HCT116 (cell line): ENCODE measurements around the gene LIN54. TPM values are rescaled to one million over a fixed set of nuclear protein-coding genes. Genes with fewer than 3 reads are reported as not detected.

ENCODE experiments used
- ATAC-seq: fragments of 200-7000 bp; cut with Tn5 transposase; 2 replicates; pipeline ENCODE4 v1.9.1; 2020; ENCODE audit warnings: mild to moderate bottlenecking, moderate library complexity
- BruUV-seq: library from RNA; stranded (reverse); fragments of 400-500 nt; replicated peaks from 2 replicates; lab custom pipeline; 2021; lab: Mats Ljungman, UMichigan
- CTCF ChIA-PET: fragments of 300-600 bp; sonication (Branson Sonifier 250); formaldehyde crosslinking; loops from one replicate; lab custom pipeline; 2021; ENCODE audit warnings: antibody characterized with exemption; lab: Charles Lee
- POLR2A ChIA-PET: fragments of 300-600, 350-600 bp; sonication (Branson Sonifier 250); formaldehyde crosslinking; loops from one replicate; lab custom pipeline; 2021; ENCODE audit warnings: antibody characterized with exemption; lab: Charles Lee
- RAD21 ChIA-PET, 2 experiments: fragments of 300-600 bp; sonication (Branson Sonifier 250); formaldehyde crosslinking; loops; one replicate each; lab custom pipeline; 2023; ENCODE audit warnings: low total read pairs in 2 of 2; ENCODE audit not compliant: uncharacterized antibody in 2 of 2, unreplicated experiment in 2 of 2, low non-redundant PET in 1 of 2; lab: Charles Lee
- DNase-seq: peaks from one replicate; pipeline ENCODE4 v3.0.0-alpha.2; 2010; ENCODE audit warnings: low read depth, low spot score
- H2AFZ ChIP-seq: fragments of 200-600 bp; shearing (Covaris generic), sonication (generic); 2 replicates; pipeline ENCODE4 v1.6.1; 2017; ENCODE audit warnings: low read depth, mixed run types, mixed read lengths, antibody characterized with exemption, low read length; ENCODE audit not compliant: poor library complexity, severe bottlenecking
- H3K27ac ChIP-seq: 2 replicates; pipeline ENCODE4 v1.5.1; 2012; ENCODE audit warnings: low read depth, low read length
- H3K27me3 ChIP-seq: fragments of 200-600 bp; sonication (generic); 2 replicates; pipeline ENCODE4 v1.6.1; 2016; ENCODE audit warnings: mixed run types, low read length, mixed read lengths; ENCODE audit not compliant: insufficient read depth
- H3K36me3 ChIP-seq, 2 experiments: fragments of 200-500 bp in 1 of 2; fragments of 200-600 bp in 1 of 2; sonication (Bioruptor generic) in 1 of 2; sonication (generic) in 1 of 2; 2 replicates each; pipeline versions ENCODE4 v1.5.1 to v1.6.1; 2014 to 2016; ENCODE audit warnings: low read length in 2 of 2, inconsistent platforms in 1 of 2, mixed read lengths in 1 of 2, mixed run types in 1 of 2; ENCODE audit not compliant: insufficient read depth in 2 of 2, control insufficient read depth in 1 of 2
- H3K4me1 ChIP-seq, 2 experiments: fragments of 200-600 bp in 1 of 2; sonication (generic) in 1 of 2; 2 replicates each; pipeline versions ENCODE4 v1.5.1 to v1.6.1; 2012 to 2017; ENCODE audit warnings: low read length in 2 of 2, inconsistent platforms in 1 of 2, mild to moderate bottlenecking in 1 of 2, mixed read lengths in 1 of 2, mixed run types in 1 of 2, moderate library complexity in 1 of 2; ENCODE audit not compliant: insufficient read depth in 2 of 2, control insufficient read depth in 1 of 2
- H3K4me2 ChIP-seq: fragments of 200-600 bp; sonication (generic); 2 replicates; pipeline ENCODE4 v1.6.1; 2017; ENCODE audit warnings: mixed run types, low read length, mixed read lengths
- H3K4me3 ChIP-seq, 2 experiments: fragments of 200-600 bp in 1 of 2; sonication (generic) in 1 of 2; replicated peaks in 1 of 2; 2 replicates each; pipeline ENCODE4 v1.5.1; 2011 to 2016; ENCODE audit warnings: low read length in 2 of 2, control low read depth in 1 of 2, low read depth in 1 of 2, mild to moderate bottlenecking in 1 of 2, mixed read lengths in 1 of 2, mixed run types in 1 of 2
- H3K79me2 ChIP-seq: fragments of 200-600 bp; sonication (generic); 2 replicates; pipeline ENCODE4 v1.6.1; 2017; ENCODE audit warnings: mild to moderate bottlenecking, mixed run types, low read length, moderate library complexity, mixed read lengths; ENCODE audit not compliant: insufficient read depth
- H3K9ac ChIP-seq: fragments of 200-600 bp; sonication (generic); 2 replicates; pipeline ENCODE4 v1.6.1; 2016; ENCODE audit warnings: low read length, mixed read lengths
- H3K9me2 ChIP-seq: fragments of 200-600 bp; sonication (generic), shearing (Covaris generic); 2 replicates; pipeline ENCODE4 v1.6.1; 2017; ENCODE audit warnings: mixed run types, mild to moderate bottlenecking, moderate library complexity; ENCODE audit not compliant: insufficient read depth
- H3K9me3 ChIP-seq, 2 experiments: fragments of 200-500 bp in 1 of 2; fragments of 200-600 bp in 1 of 2; sonication (Bioruptor generic) in 1 of 2; sonication (generic) in 1 of 2; 2 replicates each; pipeline ENCODE4 v1.6.1; 2014 to 2017; ENCODE audit warnings: low read length in 2 of 2, mixed read lengths in 2 of 2, inconsistent platforms in 1 of 2, low read depth in 1 of 2, mild to moderate bottlenecking in 1 of 2, mixed run types in 1 of 2, moderate library complexity in 1 of 2; ENCODE audit not compliant: control insufficient read depth in 1 of 2, insufficient read depth in 1 of 2
- H4K20me1 ChIP-seq: fragments of 200-600 bp; sonication (generic), shearing (Covaris generic); 2 replicates; pipeline ENCODE4 v1.6.1; 2017; ENCODE audit warnings: mixed run types, mild to moderate bottlenecking, moderate library complexity; ENCODE audit not compliant: insufficient read depth
- CEBPB ChIP-seq: IDR thresholded peaks from 2 replicates; pipeline ENCODE4 v1.6.1; 2012; ENCODE audit warnings: low read depth
- EZH2 ChIP-seq: fragments of 200-600 bp; sonication (generic); IDR thresholded peaks from 2 replicates; pipeline ENCODE4 v1.6.1; 2017; ENCODE audit warnings: antibody characterized with exemption, mixed run types
- POLR2A ChIP-seq: IDR thresholded peaks from 2 replicates; pipeline ENCODE4 v1.7.0; 2011; ENCODE audit warnings: borderline replicate concordance; ENCODE audit not compliant: insufficient read depth, insufficient read length; ENCODE audit errors: extremely low read depth
- POLR2AphosphoS5 ChIP-seq: IDR thresholded peaks from 2 replicates; pipeline ENCODE4 v1.6.1; 2011; ENCODE audit warnings: mild to moderate bottlenecking, low read depth, low read length, moderate library complexity
- YY1 ChIP-seq: IDR thresholded peaks from 2 replicates; pipeline ENCODE4 v1.6.1; 2011; ENCODE audit warnings: low read length, low read depth, moderate library complexity, mild to moderate bottlenecking; ENCODE audit not compliant: insufficient replicate concordance; ENCODE audit errors: extremely low read depth
- intact Hi-C: fragments of 100-400 bp; cut with micrococcal nuclease; formaldehyde crosslinking; loops from 2 replicates; pipeline ENCODE4 v1.10.0; 2022
- total RNA-seq: library from RNA; stranded (reverse); gene quantifications from one replicate; pipeline ENCODE4 v1.2.1, GENCODE V29; 2021; ENCODE audit not compliant: unreplicated experiment
- TF ChIP-seq, protein P1 (sequence below): IDR thresholded peaks from 2 replicates; pipeline ENCODE4 v1.6.1; 2012; ENCODE audit warnings: low read depth
- TF ChIP-seq, protein P2 (sequence below): IDR thresholded peaks from 2 replicates; pipeline ENCODE4 v1.6.1; 2012

Gene LIN54
- total RNA-seq, 1 experiment from 2014 or later = 15.6 TPM

DNA sequence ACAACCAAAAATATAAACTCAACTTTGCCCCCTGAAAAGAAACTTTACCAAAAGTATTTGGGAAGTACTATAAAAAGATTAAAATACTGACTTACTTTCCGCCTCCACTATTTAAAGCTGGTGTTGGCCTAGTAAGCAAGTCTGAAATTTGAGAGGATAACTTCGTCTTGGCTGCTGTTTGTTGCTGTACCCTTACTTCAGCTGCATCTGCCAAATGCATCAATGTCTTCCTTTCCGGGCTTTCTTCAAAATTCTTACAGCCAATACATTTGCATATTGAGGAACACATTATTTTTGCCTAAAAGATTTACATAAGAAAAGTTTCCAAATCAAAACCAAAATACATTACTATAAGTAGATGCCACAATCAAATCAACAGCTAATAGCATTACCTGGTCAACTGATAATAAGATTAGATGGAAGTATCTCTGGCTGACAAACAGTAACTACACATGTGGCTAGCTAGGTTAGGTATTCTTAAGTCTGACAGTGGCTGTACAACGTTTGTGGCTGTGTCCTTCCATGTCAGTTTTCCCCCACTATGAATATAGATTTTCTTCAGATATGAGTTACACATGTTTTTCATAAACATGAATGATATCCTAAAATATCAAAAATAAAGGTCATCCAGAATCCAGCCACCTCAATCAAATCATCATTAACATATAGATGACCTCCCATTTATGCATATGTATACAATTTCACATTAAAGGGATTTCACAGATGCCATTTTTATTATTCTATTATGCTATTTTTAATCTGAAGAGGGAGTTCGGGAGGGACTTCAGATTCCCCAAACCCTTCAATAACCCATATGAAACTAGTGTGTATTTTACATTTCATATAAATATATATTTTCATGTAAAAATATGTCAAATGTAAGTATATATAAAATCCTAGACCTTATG, 79.5 kb downstream of the LIN54 start:
- BruUV-seq = no TSS peak
- no peak overlapping the region for H2AFZ ChIP-seq
- TF ChIP-seq EZH2 (no peak), POLR2AphosphoS5 (no peak), POLR2A (no peak), CEBPB (no peak), YY1 (no peak)
- TF ChIP-seq, protein P1, sequence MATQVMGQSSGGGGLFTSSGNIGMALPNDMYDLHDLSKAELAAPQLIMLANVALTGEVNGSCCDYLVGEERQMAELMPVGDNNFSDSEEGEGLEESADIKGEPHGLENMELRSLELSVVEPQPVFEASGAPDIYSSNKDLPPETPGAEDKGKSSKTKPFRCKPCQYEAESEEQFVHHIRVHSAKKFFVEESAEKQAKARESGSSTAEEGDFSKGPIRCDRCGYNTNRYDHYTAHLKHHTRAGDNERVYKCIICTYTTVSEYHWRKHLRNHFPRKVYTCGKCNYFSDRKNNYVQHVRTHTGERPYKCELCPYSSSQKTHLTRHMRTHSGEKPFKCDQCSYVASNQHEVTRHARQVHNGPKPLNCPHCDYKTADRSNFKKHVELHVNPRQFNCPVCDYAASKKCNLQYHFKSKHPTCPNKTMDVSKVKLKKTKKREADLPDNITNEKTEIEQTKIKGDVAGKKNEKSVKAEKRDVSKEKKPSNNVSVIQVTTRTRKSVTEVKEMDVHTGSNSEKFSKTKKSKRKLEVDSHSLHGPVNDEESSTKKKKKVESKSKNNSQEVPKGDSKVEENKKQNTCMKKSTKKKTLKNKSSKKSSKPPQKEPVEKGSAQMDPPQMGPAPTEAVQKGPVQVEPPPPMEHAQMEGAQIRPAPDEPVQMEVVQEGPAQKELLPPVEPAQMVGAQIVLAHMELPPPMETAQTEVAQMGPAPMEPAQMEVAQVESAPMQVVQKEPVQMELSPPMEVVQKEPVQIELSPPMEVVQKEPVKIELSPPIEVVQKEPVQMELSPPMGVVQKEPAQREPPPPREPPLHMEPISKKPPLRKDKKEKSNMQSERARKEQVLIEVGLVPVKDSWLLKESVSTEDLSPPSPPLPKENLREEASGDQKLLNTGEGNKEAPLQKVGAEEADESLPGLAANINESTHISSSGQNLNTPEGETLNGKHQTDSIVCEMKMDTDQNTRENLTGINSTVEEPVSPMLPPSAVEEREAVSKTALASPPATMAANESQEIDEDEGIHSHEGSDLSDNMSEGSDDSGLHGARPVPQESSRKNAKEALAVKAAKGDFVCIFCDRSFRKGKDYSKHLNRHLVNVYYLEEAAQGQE = no peak
- TF ChIP-seq, protein P2, sequence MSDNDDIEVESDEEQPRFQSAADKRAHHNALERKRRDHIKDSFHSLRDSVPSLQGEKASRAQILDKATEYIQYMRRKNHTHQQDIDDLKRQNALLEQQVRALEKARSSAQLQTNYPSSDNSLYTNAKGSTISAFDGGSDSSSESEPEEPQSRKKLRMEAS = no peak
- no peaks in the 10 kb centered on the region for H4K20me1 ChIP-seq
- H3K36me3 ChIP-seq = peaks cover 2 to 13% of the 10 kb centered on the region in 2 experiments; a peak in 2 of 4 replicates
- DNase-seq (no peak), ATAC-seq (no peak)
- ChIA-PET CTCF (no interaction called here), RAD21 (no interaction called here), POLR2A (no interaction called here)
- no peak overlapping the region for H3K27ac ChIP-seq
- H3K4me3 ChIP-seq = no peak overlapping the region
- H3K79me2 ChIP-seq = no peaks in the 10 kb centered on the region
- intact Hi-C loops = no loop called here
- H3K27me3 ChIP-seq = no peaks in the 10 kb centered on the region
- H3K9me2 ChIP-seq = no peaks in the 10 kb centered on the region
- no peaks in the 10 kb centered on the region for H3K9me3 ChIP-seq
- H3K4me1 ChIP-seq = no peaks in the 10 kb centered on the region
- no peak overlapping the region for H3K4me2 ChIP-seq
- no peak overlapping the region for H3K9ac ChIP-seq
